ENCODE measurements around the gene NIPBL. TPM values are rescaled to one million over a fixed set of nuclear protein-coding genes. Genes with fewer than 3 reads are reported as not detected.

The NIPBL gene
- total RNA-seq, 1 experiment from 2014 or later = 61.3 TPM

DNA sequence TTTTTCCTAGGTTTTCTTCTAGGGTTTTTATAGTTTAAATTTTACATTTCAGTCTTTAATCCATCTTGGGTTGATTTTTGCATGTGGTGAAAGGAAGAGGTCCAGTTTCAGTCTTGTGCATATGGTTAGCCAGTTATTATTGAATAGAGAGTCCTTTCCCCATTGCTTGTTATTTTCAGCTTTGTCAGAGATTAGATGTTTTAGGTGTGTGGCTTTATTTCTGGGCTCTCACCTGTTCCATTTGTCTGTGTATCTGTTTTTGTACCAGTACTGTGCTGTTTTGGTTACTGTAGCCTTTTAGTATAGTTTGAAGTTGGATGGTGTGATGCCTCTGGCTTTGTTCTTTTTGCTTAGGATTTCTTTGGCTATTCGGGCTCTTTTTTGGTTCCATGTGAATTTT is 25.8 kb downstream of the NIPBL start:
- no peaks in the 10 kb centered on the region for H3K27me3 Mint-ChIP-seq (ENCODE audit: low read depth)
- Histone ChIP-seq H4K91ac (ENCODE audit: insufficient read length, low read depth, low read length) (no peak overlapping the region), H3K9ac (ENCODE audit: extremely low read depth, insufficient read length, low read length) (no peak overlapping the region), H3K4me1 (ENCODE audit: insufficient read depth, low read length) (no peaks in the 10 kb centered on the region), H4K20me1 (ENCODE audit: control insufficient read depth, insufficient read depth, insufficient read length) (no peaks in the 10 kb centered on the region), H3K56ac (ENCODE audit: insufficient read length, low read depth, low read length) (no peak overlapping the region), H3K23me2 (ENCODE audit: insufficient read length, low read depth, low read length, poor library complexity, severe bottlenecking) (no peaks in the 10 kb centered on the region), H3T11ph (ENCODE audit: low read length) (no peak overlapping the region), H2AFZ (ENCODE audit: low read length) (no peak overlapping the region), H2BK5ac (ENCODE audit: insufficient read length, low read length) (no peak overlapping the region), H3K27me3 (ENCODE audit: insufficient read depth, low read length) (no peaks in the 10 kb centered on the region), H3K23ac (ENCODE audit: insufficient read length, low read depth, low read length) (no peak overlapping the region), H4K5ac (ENCODE audit: insufficient read length, low read depth, low read length) (no peak overlapping the region), H2BK120ac (ENCODE audit: low read depth, low read length, poor library complexity, severe bottlenecking) (no peak overlapping the region), H2BK12ac (ENCODE audit: insufficient read length, low read depth, low read length) (no peak overlapping the region), H3K4ac (ENCODE audit: low read depth, low read length) (no peak overlapping the region), H4K8ac (replicated peaks; ENCODE audit: insufficient read length, low read depth, low read length) (no peak overlapping the region), H3K27ac (ENCODE audit: insufficient read length, low read depth, low read length) (no peak overlapping the region), H3K9me3 (ENCODE audit: control insufficient read depth, low read depth, low read length) (no peaks in the 10 kb centered on the region), H3K4me2 (ENCODE audit: insufficient read depth, insufficient read length, low read length) (no peak overlapping the region), H3K79me2 (ENCODE audit: insufficient read depth, low read length) (peaks cover 29% of the 10 kb centered on the region; the same call in 1 of the 2 replicates), H3K18ac (ENCODE audit: insufficient read length, low read depth, low read length) (no peak overlapping the region), H3K14ac (ENCODE audit: insufficient read depth, low read length) (no peak overlapping the region), H2BK15ac (ENCODE audit: low read depth, low read length) (no peak overlapping the region), H2AK5ac (ENCODE audit: insufficient read length, low read length) (no peak overlapping the region), H2BK20ac (ENCODE audit: low read depth, low read length, poor library complexity, severe bottlenecking) (no peak overlapping the region), H3K79me1 (ENCODE audit: insufficient read depth, low read depth, low read length, poor library complexity, severe bottlenecking) (peaks cover 8% of the 10 kb centered on the region)
- no peak overlapping the region for H3K4me3 Mint-ChIP-seq
- TF ChIP-seq, protein P1, sequence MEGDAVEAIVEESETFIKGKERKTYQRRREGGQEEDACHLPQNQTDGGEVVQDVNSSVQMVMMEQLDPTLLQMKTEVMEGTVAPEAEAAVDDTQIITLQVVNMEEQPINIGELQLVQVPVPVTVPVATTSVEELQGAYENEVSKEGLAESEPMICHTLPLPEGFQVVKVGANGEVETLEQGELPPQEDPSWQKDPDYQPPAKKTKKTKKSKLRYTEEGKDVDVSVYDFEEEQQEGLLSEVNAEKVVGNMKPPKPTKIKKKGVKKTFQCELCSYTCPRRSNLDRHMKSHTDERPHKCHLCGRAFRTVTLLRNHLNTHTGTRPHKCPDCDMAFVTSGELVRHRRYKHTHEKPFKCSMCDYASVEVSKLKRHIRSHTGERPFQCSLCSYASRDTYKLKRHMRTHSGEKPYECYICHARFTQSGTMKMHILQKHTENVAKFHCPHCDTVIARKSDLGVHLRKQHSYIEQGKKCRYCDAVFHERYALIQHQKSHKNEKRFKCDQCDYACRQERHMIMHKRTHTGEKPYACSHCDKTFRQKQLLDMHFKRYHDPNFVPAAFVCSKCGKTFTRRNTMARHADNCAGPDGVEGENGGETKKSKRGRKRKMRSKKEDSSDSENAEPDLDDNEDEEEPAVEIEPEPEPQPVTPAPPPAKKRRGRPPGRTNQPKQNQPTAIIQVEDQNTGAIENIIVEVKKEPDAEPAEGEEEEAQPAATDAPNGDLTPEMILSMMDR (conservative IDR thresholded peaks at IDR 0.05) = no peak
- H3K9me3 Mint-ChIP-seq = peaks cover 16 to 20% of the 10 kb centered on the region in 2 experiments
- peaks cover 10 to 19% of the 10 kb centered on the region in 2 experiments; a peak in 3 of 4 replicates for H3K4me1 Mint-ChIP-seq
- DNase-seq = no peak
- H3K27ac Mint-ChIP-seq = no peak overlapping the region
- H3K36me3 Mint-ChIP-seq (ENCODE audit: insufficient read depth in 1 of 3, low read depth in 3 of 3) = peaks cover 0 to 21% (median 11%) of the 10 kb centered on the region in 3 experiments; a peak in 6 of 7 replicates
- WGBS (ENCODE audit: extremely low coverage, insufficient read length, low lambda C conversion rate) = no CpG with 5 or more reads among the region's 1 CpG

Measured in H9 (cell line).